ENCODE measurements around the gene KCND3. TPM values are rescaled to one million over a fixed set of nuclear protein-coding genes. Genes with fewer than 3 reads are reported as not detected.

The KCND3 gene
- total RNA-seq, 4 donors from 2014 or later, result 0.35 to 4.1 (median 0.90) TPM

GRCh38 chr1:111734426-111734825, 255.0 kb downstream of the KCND3 start:
- H3K27ac ChIP-seq, result peak overlapping the region in 2 of 4 donors; percentile 58 to 68
- no peak for DNase-seq
- no peaks in the 10 kb centered on the region for H3K9me3 ChIP-seq
- no peaks in the 10 kb centered on the region for H3K36me3 ChIP-seq
- H3K27me3 ChIP-seq, result no peaks in the 10 kb centered on the region
- H3K4me1 ChIP-seq, result peaks cover 0 to 40% (median 2%) of the 10 kb centered on the region in 4 donors
- H3K4me3 ChIP-seq, result no peak overlapping the region
- TF ChIP-seq, protein P1, sequence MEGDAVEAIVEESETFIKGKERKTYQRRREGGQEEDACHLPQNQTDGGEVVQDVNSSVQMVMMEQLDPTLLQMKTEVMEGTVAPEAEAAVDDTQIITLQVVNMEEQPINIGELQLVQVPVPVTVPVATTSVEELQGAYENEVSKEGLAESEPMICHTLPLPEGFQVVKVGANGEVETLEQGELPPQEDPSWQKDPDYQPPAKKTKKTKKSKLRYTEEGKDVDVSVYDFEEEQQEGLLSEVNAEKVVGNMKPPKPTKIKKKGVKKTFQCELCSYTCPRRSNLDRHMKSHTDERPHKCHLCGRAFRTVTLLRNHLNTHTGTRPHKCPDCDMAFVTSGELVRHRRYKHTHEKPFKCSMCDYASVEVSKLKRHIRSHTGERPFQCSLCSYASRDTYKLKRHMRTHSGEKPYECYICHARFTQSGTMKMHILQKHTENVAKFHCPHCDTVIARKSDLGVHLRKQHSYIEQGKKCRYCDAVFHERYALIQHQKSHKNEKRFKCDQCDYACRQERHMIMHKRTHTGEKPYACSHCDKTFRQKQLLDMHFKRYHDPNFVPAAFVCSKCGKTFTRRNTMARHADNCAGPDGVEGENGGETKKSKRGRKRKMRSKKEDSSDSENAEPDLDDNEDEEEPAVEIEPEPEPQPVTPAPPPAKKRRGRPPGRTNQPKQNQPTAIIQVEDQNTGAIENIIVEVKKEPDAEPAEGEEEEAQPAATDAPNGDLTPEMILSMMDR (IDR thresholded peaks at IDR 0.05), result no peak
- no peak for TF ChIP-seq POLR2A (IDR thresholded peaks at IDR 0.05)

GRCh38 chr1:111733992-111734341, 255.5 kb downstream of the KCND3 start:
- DNase-seq, result no peak
- H3K9me3 ChIP-seq, result no peaks in the 10 kb centered on the region
- no peaks in the 10 kb centered on the region for H3K27me3 ChIP-seq
- peaks cover 0 to 40% (median 2%) of the 10 kb centered on the region in 4 donors for H3K4me1 ChIP-seq
- no peaks in the 10 kb centered on the region for H3K36me3 ChIP-seq
- H3K4me3 ChIP-seq, result no peak overlapping the region
- TF ChIP-seq, protein P1 (IDR thresholded peaks at IDR 0.05), result no peak
- TF ChIP-seq POLR2A (IDR thresholded peaks at IDR 0.05), result no peak
- peak overlapping the region in 3 of 4 donors; percentile 58 to 68 (median 65) for H3K27ac ChIP-seq

DNA sequence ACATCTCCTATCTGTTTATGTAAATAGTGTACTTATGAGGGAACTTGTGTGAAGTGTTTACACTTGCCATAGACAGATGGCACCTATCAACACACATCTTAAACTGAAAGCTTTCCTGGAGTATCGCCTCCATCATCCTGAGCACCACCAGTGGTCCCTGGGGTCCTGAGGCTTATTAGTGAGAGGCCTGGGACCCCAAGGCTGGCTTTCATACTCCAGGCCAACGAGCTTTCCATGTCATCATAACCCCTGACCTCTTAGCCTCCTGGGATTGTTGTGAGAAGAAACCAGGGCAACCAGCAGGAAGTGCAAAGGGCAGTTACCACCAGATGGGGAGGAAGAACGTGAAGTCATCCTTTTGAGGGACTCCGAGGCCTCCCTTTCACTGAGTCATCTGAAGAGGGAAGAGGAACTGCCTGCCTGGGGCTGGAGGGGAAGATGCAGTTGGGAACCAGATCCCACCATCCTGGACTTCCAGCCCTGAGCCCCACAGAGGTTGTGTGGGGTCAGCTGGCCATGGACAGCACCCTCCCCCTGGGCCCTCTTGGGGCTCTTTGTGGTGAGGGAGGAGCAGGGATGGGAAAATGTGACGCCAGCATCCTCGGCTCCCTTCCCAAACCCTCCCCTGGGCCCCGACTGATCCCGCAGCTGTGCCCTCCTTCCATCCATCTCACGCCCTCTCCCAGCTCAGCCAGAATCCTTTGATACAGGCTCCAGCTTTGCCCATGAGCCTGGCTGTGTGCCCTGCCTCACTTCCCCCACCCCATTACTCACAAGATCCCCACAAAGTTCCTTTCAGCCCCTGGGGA, 256.1 kb downstream of the KCND3 start:
- TF ChIP-seq, protein P1 (IDR thresholded peaks at IDR 0.05), result no peak
- TF ChIP-seq POLR2A (IDR thresholded peaks at IDR 0.05), result no peak
- H3K4me1 ChIP-seq, result peaks cover 0 to 35% (median 2%) of the 10 kb centered on the region in 4 donors
- DNase-seq, result no peak
- no peaks in the 10 kb centered on the region for H3K9me3 ChIP-seq
- no peaks in the 10 kb centered on the region for H3K36me3 ChIP-seq
- peak overlapping the region in 3 of 4 donors; percentile 58 to 68 (median 65) for H3K27ac ChIP-seq
- no peak overlapping the region for H3K4me3 ChIP-seq
- no peaks in the 10 kb centered on the region for H3K27me3 ChIP-seq

DNA sequence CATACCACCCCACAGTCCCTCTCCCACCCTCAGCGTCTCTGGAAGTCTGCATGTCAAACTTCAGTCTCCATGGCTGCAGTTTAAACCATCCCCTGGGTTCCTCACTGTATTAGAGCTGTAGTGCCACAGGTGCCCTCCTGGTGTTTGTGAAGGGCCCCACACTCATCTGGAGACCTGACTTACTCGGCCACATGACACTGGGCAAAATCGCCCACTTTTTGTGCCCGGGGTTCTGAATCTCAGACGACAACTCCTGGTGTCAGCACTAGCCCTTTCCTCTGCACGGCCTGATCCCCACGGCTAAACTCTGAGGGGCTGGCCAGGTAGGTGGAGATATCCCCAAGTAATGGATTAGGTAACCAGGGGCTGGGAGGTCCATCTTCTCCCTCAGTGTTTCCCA, 256.8 kb downstream of the KCND3 start:
- Histone ChIP-seq H3K4me1 (peaks cover 0 to 28% (median 0%) of the 10 kb centered on the region in 4 donors), H3K27ac (peak overlapping the region in 3 of 4 donors; percentile 28 to 68 (median 58)), H3K27me3 (no peaks in the 10 kb centered on the region), H3K9me3 (no peaks in the 10 kb centered on the region), H3K36me3 (no peaks in the 10 kb centered on the region), H3K4me3 (no peak overlapping the region)
- TF ChIP-seq POLR2A (IDR thresholded peaks at IDR 0.05), result no peak
- TF ChIP-seq, protein P1 (IDR thresholded peaks at IDR 0.05), result no peak
- DNase-seq, result no peak

DNA sequence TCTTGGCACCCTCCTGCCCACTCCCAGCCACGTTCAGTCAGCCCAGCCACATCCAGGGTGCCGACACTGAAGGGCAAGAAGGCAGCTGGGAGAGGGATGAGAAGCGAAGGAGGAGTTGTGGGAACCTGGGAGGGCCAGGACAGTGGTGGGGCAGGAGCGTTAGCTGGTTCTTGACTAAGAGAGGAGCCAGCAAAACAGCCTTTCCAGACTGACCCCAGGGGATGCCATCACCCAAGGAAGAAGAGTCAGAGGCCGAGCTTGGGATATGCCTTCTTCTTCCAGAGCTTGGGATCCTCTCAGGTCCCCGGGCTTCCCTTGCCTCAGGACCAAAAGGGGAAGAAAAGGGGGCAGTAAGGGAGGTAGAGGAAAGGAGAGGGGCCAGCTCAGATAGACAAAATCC, 257.5 kb downstream of the KCND3 start:
- DNase-seq, result no peak
- TF ChIP-seq, protein P1 (IDR thresholded peaks at IDR 0.05), result no peak
- no peak for TF ChIP-seq POLR2A (IDR thresholded peaks at IDR 0.05)
- H3K27me3 ChIP-seq, result no peaks in the 10 kb centered on the region
- H3K36me3 ChIP-seq, result no peaks in the 10 kb centered on the region
- no peak overlapping the region for H3K4me3 ChIP-seq
- no peaks in the 10 kb centered on the region for H3K9me3 ChIP-seq
- no peak overlapping the region for H3K27ac ChIP-seq
- peaks cover 0 to 22% (median 0%) of the 10 kb centered on the region in 4 donors for H3K4me1 ChIP-seq

Measured in Peyer's patch (tissue), 4 donors.